HepG2 (cell line): ENCODE results near the gene FSD2. TPM values are rescaled to one million over a fixed set of nuclear protein-coding genes. Genes with fewer than 3 reads are reported as not detected.
A peak's percentile ranks its signal among the peaks of the same experiment; 100 is the strongest.

Source experiments
- ELF1 ChIP-seq: sonication (generic); formaldehyde crosslinking; IDR thresholded peaks from 2 replicates; pipeline ENCODE4 v1.4.0; 2020; ENCODE audit warnings: missing genetic modification reagents
- FLYWCH1 ChIP-seq: sonication (generic); formaldehyde crosslinking; IDR thresholded peaks from 2 replicates; pipeline ENCODE4 v1.8.1; 2023; ENCODE audit warnings: mild to moderate bottlenecking, missing genetic modification reagents
- FOXJ3 ChIP-seq: sonication (generic); formaldehyde crosslinking; IDR thresholded peaks from 2 replicates; pipeline ENCODE4 v1.4.0; 2020; ENCODE audit warnings: missing genetic modification reagents, mild to moderate bottlenecking, borderline replicate concordance
- HNF4G ChIP-seq, 2 experiments: sonication (generic) in 1 of 2; formaldehyde crosslinking in 1 of 2; IDR thresholded peaks; 2 replicates each; pipeline versions ENCODE4 v1.4.0 to v1.6.1; 2011 to 2020; ENCODE audit warnings: borderline replicate concordance in 2 of 2, low read depth in 2 of 2, mild to moderate bottlenecking in 2 of 2, low read length in 1 of 2, missing genetic modification reagents in 1 of 2, moderate library complexity in 1 of 2
- HOXD1 ChIP-seq: sonication (generic); formaldehyde crosslinking; IDR thresholded peaks from 2 replicates; pipeline ENCODE4 v1.5.0; 2020; ENCODE audit warnings: missing genetic modification reagents
- IKZF5 ChIP-seq: IDR thresholded peaks from 2 replicates; pipeline ENCODE4 v1.6.1; 2018; ENCODE audit warnings: missing genetic modification reagents, mild to moderate bottlenecking, missing compliant biosample characterization
- MTA3 ChIP-seq: sonication (generic); formaldehyde crosslinking; IDR thresholded peaks from 2 replicates; pipeline ENCODE4 v1.4.0; 2020; ENCODE audit warnings: missing genetic modification reagents
- NCOA1 ChIP-seq: sonication (generic); formaldehyde crosslinking; IDR thresholded peaks from 2 replicates; pipeline ENCODE4 v1.9.0; 2021; ENCODE audit warnings: missing genetic modification reagents
- PAF1 ChIP-seq: IDR thresholded peaks from 2 replicates; pipeline ENCODE4 v1.6.1; 2016; ENCODE audit warnings: missing genetic modification reagents, missing compliant biosample characterization
- RERE ChIP-seq: IDR thresholded peaks from 2 replicates; pipeline ENCODE4 v1.6.1; 2016; ENCODE audit warnings: low read depth, missing genetic modification reagents, missing compliant biosample characterization
- ZBTB14 ChIP-seq: sonication (generic); formaldehyde crosslinking; IDR thresholded peaks from 2 replicates; pipeline ENCODE4 v1.4.0; 2020; ENCODE audit warnings: missing genetic modification reagents
- ZFP90 ChIP-seq: sonication (generic); formaldehyde crosslinking; IDR thresholded peaks from 2 replicates; pipeline ENCODE4 v1.8.0; 2022; ENCODE audit warnings: missing genetic modification reagents, mild to moderate bottlenecking, inconsistent platforms, borderline replicate concordance
- ZNF563 ChIP-seq: sonication (generic); formaldehyde crosslinking; IDR thresholded peaks from 2 replicates; pipeline ENCODE4 v1.8.0; 2022; ENCODE audit warnings: mild to moderate bottlenecking, moderate library complexity, missing genetic modification reagents
- ZNF616 ChIP-seq: sonication (generic); formaldehyde crosslinking; IDR thresholded peaks from 2 replicates; pipeline ENCODE4 v1.5.0; 2020; ENCODE audit warnings: low read depth, mild to moderate bottlenecking, missing genetic modification reagents
- ZNF781 ChIP-seq: sonication (generic); formaldehyde crosslinking; IDR thresholded peaks from 2 replicates; pipeline ENCODE4 v1.5.1; 2020; ENCODE audit warnings: borderline replicate concordance, mild to moderate bottlenecking, missing genetic modification reagents; ENCODE audit errors: not compliant biosample characterization
- polyA plus RNA-seq, 8 experiments: library from polyadenylated mRNA; depleted of rRNA in 3 of 8; stranded (reverse) in 7 of 8; unstranded in 1 of 8; fragments of >200 nt; fragmentation: Illumina TruSeq in 4 of 8; extraction: Trizol in 4 of 8; gene quantifications; 2 replicates each; pipeline versions ENCODE4 v1.2.1 to v1.2.3, GENCODE V29; 2011 to 2016; ENCODE audit warnings: low read depth in 4 of 8, missing spikeins in 1 of 8, mixed read lengths in 1 of 8; ENCODE audit not compliant: insufficient read depth in 1 of 8
- total RNA-seq, 5 experiments: library from RNA; depleted of rRNA; stranded (reverse); fragments of >200 nt; fragmentation: Illumina TruSeq; extraction: Trizol; gene quantifications; 2 replicates each; pipeline ENCODE4 v1.2.3, GENCODE V29; 2016; ENCODE audit warnings: low read depth in 1 of 5
- TF ChIP-seq, protein P1 (sequence below): IDR thresholded peaks from 2 replicates; pipeline ENCODE4 v1.6.1; 2012; ENCODE audit warnings: inconsistent platforms
- TF ChIP-seq, protein P2 (sequence below): IDR thresholded peaks from 2 replicates; pipeline ENCODE4 v1.6.1; 2016; ENCODE audit warnings: missing compliant biosample characterization, missing genetic modification reagents, borderline replicate concordance
- TF ChIP-seq, protein P3 (sequence below): sonication (generic); formaldehyde crosslinking; IDR thresholded peaks from 2 replicates; pipeline ENCODE4 v1.5.1; 2020; ENCODE audit warnings: mild to moderate bottlenecking, missing genetic modification reagents, moderate library complexity

FSD2 gene
- total and polyA plus RNA-seq, 2 of the 13 experiments (the other 11 are each of a cell fraction or from before 2014, with no cell fraction given), result not detected

DNA sequence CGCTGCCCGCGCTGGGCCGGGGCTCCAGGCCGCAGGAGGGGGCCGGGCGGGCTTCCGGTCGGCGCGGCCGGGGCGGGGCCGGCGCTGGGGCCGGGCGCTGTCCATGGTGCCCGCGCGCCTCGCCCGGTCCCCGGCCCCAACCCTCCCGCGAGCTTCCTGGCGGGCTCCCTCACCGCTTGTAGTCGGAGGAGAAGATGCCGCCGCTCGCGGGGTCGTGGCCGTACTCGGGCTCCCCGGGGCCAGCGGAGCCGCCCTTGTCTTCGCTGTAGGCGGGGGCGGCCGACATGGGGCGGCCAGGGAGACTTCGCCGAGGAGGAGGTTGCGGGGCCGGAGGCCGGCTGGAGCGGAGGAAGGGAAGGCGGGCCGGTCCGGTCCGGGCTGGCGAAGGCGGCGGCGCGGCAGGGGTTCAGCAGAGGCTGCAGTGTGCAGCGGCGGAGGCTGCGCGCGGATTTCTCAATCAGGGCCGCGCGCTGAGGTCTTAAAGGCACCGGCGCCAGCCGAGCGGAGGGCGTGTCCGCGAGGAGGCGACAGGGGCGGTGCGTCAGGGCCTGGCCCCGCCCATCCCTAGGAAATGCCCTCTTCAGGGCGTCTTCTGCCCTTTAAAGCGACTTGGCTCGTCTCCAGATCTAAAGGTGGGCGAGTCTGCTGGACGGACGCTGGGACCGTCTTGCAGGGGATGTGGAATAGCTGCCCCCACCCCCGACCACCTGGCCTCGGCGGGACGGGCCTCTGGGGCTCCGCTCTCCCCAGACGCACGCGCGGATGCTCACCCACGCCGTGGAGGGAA lies 96.3 kb downstream of the FSD2 start, which contains the start of gene AP3B2 (continued):
- TF ChIP-seq RERE (CRISPR knock-in tag) (no peak), ZNF781 (no peak), FOXJ3 (CRISPR knock-in tag) (no peak), ELF1 (CRISPR knock-in tag) (no peak), PAF1 (CRISPR knock-in tag) (no peak), FLYWCH1 (0 out of 2 replicates have a peak, but pooled peaks have one; percentile 89), MTA3 (CRISPR knock-in tag) (no peak), NCOA1 (CRISPR knock-in tag) (no peak), ZNF563 (CRISPR knock-in tag) (peak; percentile 90), HNF4G (IDR thresholded peaks at IDR 0.05; ENCODE audit: borderline replicate concordance, low read depth, low read length) (no peak), HNF4G (CRISPR knock-in tag; IDR thresholded peaks at IDR 0.05; ENCODE audit: borderline replicate concordance, low read depth) (no peak), IKZF5 (CRISPR knock-in tag) (no peak), ZNF616 (CRISPR knock-in tag) (peak; percentile 71; the same call in 1 of the 2 replicates), ZFP90 (CRISPR knock-in tag) (0 out of 2 replicates have a peak, but pooled peaks have one; percentile 19), HOXD1 (CRISPR knock-in tag) (no peak), ZBTB14 (CRISPR knock-in tag) (no peak)
- TF ChIP-seq, protein P1, sequence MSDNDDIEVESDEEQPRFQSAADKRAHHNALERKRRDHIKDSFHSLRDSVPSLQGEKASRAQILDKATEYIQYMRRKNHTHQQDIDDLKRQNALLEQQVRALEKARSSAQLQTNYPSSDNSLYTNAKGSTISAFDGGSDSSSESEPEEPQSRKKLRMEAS, result no peak; the same call in 1 of the 2 replicates
- TF ChIP-seq, protein P2, sequence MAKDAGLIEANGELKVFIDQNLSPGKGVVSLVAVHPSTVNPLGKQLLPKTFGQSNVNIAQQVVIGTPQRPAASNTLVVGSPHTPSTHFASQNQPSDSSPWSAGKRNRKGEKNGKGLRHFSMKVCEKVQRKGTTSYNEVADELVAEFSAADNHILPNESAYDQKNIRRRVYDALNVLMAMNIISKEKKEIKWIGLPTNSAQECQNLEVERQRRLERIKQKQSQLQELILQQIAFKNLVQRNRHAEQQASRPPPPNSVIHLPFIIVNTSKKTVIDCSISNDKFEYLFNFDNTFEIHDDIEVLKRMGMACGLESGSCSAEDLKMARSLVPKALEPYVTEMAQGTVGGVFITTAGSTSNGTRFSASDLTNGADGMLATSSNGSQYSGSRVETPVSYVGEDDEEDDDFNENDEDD, result no peak
- TF ChIP-seq, protein P3, sequence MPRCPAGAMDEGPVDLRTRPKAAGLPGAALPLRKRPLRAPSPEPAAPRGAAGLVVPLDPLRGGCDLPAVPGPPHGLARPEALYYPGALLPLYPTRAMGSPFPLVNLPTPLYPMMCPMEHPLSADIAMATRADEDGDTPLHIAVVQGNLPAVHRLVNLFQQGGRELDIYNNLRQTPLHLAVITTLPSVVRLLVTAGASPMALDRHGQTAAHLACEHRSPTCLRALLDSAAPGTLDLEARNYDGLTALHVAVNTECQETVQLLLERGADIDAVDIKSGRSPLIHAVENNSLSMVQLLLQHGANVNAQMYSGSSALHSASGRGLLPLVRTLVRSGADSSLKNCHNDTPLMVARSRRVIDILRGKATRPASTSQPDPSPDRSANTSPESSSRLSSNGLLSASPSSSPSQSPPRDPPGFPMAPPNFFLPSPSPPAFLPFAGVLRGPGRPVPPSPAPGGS (CRISPR knock-in tag), result no peak
